Measurements from ENCODE around the gene COG6.

Gene COG6

GRCh38 chr13:39737047-39737446 is 81.6 kb downstream of the COG6 start:
- DNase-seq (ENCODE audit: low read depth): no peak
- no peak overlapping the region for H3K4me3 ChIP-seq (ENCODE audit: low read depth, low read length)
- TF ChIP-seq CTCF (IDR thresholded peaks at IDR 0.05; ENCODE audit: low read depth, low read length, missing control alignments): no peak

- no peak for TF ChIP-seq CTCF (IDR thresholded peaks at IDR 0.05; ENCODE audit: low read depth, low read length, missing control alignments)
- no peak overlapping the region for H3K4me3 ChIP-seq (ENCODE audit: low read depth, low read length)
- no peak for DNase-seq (ENCODE audit: low read depth)
These were observed 85.3 kb downstream of the COG6 start for GRCh38 chr13:39740761-39741160.

DNA sequence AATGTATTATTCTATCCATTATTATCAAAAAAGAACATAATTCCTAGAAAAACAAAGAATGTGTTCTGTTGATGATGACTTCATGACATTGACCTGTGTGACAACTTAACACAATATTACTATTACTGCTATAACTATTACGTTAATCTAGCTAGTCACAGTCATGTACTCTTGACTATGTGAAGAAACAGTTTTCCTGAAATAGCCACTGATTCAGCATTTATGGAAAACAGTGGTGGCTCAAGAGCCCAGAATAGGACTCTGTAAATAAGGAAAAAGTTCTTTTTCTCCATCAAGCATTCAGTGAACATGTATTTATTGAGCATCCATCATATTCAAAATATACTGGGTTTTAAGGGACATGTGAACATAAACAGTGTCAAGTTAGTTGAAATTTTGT is 93.5 kb downstream of the COG6 start:
- H3K4me3 ChIP-seq (ENCODE audit: low read depth, low read length): no peak overlapping the region
- DNase-seq (ENCODE audit: low read depth): no peak
- TF ChIP-seq CTCF (IDR thresholded peaks at IDR 0.05; ENCODE audit: low read depth, low read length, missing control alignments): no peak

DNA sequence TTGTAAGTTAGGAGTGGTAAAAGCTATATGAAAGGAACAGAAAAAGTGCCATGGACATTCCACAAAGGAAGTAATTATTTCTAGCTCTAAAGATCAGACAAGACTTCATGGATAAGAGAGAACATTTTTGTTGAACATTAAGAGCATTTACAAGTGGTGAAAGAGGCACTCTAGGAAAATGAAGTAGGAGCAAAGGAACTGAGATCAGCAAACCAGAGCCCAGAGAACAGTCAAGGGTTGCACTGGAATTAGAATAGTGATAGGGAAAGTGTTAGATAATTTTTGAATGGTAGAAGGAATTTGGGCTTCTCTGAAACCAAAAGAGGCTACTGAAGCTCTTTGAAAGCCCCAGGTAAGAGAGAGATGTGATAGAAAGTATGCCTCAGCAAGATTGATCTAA is 94.1 kb downstream of the COG6 start:
- DNase-seq (ENCODE audit: low read depth): no peak
- no peak for TF ChIP-seq CTCF (IDR thresholded peaks at IDR 0.05; ENCODE audit: low read depth, low read length, missing control alignments)
- no peak overlapping the region for H3K4me3 ChIP-seq (ENCODE audit: low read depth, low read length)

GRCh38 chr13:39751805-39752204 is 96.3 kb downstream of the COG6 start:
- no peak for TF ChIP-seq CTCF (IDR thresholded peaks at IDR 0.05; ENCODE audit: low read depth, low read length, missing control alignments)

DNA sequence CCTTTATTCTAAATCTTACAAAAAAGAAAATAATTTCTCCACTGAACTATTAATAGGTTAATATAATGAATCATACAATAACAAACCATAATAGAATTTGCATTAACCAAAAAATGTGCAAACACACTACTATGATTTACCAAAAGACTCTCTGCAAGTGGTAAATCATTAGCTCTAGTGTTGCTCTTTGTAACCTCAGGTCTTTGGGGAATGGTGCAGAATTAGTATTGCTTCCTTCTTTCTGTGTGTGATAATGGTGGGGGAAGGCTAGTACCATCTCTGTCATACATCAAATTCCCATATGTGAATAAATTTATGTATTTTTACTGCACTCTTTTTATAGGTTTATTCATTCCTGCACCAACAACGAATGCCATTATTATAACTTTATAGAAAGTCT is 105.1 kb downstream of the COG6 start:
- no peak overlapping the region for H3K4me3 ChIP-seq (ENCODE audit: low read depth, low read length)
- no peak for TF ChIP-seq CTCF (IDR thresholded peaks at IDR 0.05; ENCODE audit: low read depth, low read length, missing control alignments)
- no peak for DNase-seq (ENCODE audit: low read depth)

More at GRCh38 chr13:39751805-39752204, 96.3 kb downstream of the COG6 start:
- no peak overlapping the region for H3K4me3 ChIP-seq (ENCODE audit: low read depth, low read length)
- no peak for DNase-seq (ENCODE audit: low read depth)

- peak; percentile 28 for TF ChIP-seq CTCF (IDR thresholded peaks at IDR 0.05; ENCODE audit: low read depth, low read length, missing control alignments)
- no peak for DNase-seq (ENCODE audit: low read depth)
- H3K4me3 ChIP-seq (ENCODE audit: low read depth, low read length): no peak overlapping the region
These were observed 110.5 kb downstream of the COG6 start for GRCh38 chr13:39765801-39766463.
